PC-3 (cell line): Measurements from ENCODE around the gene KLB.

Experiments
- CTCF ChIP-seq: fragments of 300-600 bp; sonication (generic); conservative IDR thresholded peaks from 2 replicates; pipeline ENCODE4 v1.5.1; 2017; ENCODE audit warnings: antibody characterized with exemption, low read depth, mild to moderate bottlenecking, low read length
- EZH2 ChIP-seq: fragments of 300-600 bp; sonication (generic); IDR thresholded peaks from one replicate; pipeline ENCODE4 v1.6.1; 2017; ENCODE audit warnings: antibody characterized with exemption, mild to moderate bottlenecking, low read length; ENCODE audit not compliant: unreplicated experiment
- EZH2phosphoT487 ChIP-seq: fragments of 300-600 bp; sonication (generic); IDR thresholded peaks from 2 replicates; pipeline ENCODE4 v1.6.1; 2018; ENCODE audit warnings: mild to moderate bottlenecking, antibody characterized with exemption, low read length, borderline replicate concordance

- TF ChIP-seq CTCF (no peak), EZH2 (no peak), EZH2phosphoT487 (no peak)
Observed at GRCh38 chr4:39384563-39384962, 22.2 kb upstream of the KLB start.
